NCI-H2196 (cell line): Measurements from ENCODE around the gene EVI5L.
"Not testable (repeated sequence)": the region's sequence is repeated elsewhere in the genome, so short reads cannot be mapped to it uniquely, and the experiment has no call there.

ENCODE experiments used
- DNase-seq: peaks from one replicate; lab custom pipeline; 2025; ENCODE audit not compliant: unreplicated experiment; lab: John Stamatoyannopoulos, UW

EVI5L gene

GRCh38 chr19:7816040-7816439 lies 14.0 kb upstream of the EVI5L start:
- DNase-seq = not testable (repeated sequence)

GRCh38 chr19:7817801-7818200 lies 12.2 kb upstream of the EVI5L start:
- no peak for DNase-seq

GRCh38 chr19:7818806-7819205 lies 11.2 kb upstream of the EVI5L start:
- DNase-seq = no peak

GRCh38 chr19:7819337-7819736 lies 10.7 kb upstream of the EVI5L start:
- no peak for DNase-seq

- DNase-seq = no peak
Observed at GRCh38 chr19:7820588-7820987, 9.4 kb upstream of the EVI5L start.

GRCh38 chr19:7822910-7823515 lies 7.0 kb upstream of the EVI5L start:
- no peak for DNase-seq

- no peak for DNase-seq
Observed at GRCh38 chr19:7823686-7824301, 6.2 kb upstream of the EVI5L start.

GRCh38 chr19:7829166-7829520 lies 875 bp upstream of the EVI5L start:
- DNase-seq = no peak

- DNase-seq = no peak
Observed at GRCh38 chr19:7830272-7830771, 304 bp downstream of the EVI5L start.

GRCh38 chr19:7830823-7831222 lies 805 bp downstream of the EVI5L start:
- DNase-seq = no peak

GRCh38 chr19:7831452-7831851 lies 1.4 kb downstream of the EVI5L start:
- DNase-seq = no peak

- DNase-seq = no peak
Observed at GRCh38 chr19:7832009-7832408, 2.0 kb downstream of the EVI5L start.

GRCh38 chr19:7832781-7833180 lies 2.8 kb downstream of the EVI5L start:
- DNase-seq = no peak

GRCh38 chr19:7833225-7834099 lies 3.4 kb downstream of the EVI5L start:
- DNase-seq = peak; percentile 69

- no peak for DNase-seq
Observed at GRCh38 chr19:7839476-7839875, 9.5 kb downstream of the EVI5L start.

GRCh38 chr19:7840629-7841028 lies 10.6 kb downstream of the EVI5L start:
- no peak for DNase-seq

GRCh38 chr19:7841751-7842660 lies 12.0 kb downstream of the EVI5L start:
- no peak for DNase-seq

GRCh38 chr19:7842661-7843294 lies 12.8 kb downstream of the EVI5L start:
- no peak for DNase-seq

GRCh38 chr19:7843521-7843920 lies 13.5 kb downstream of the EVI5L start:
- no peak for DNase-seq

GRCh38 chr19:7844405-7844804 lies 14.4 kb downstream of the EVI5L start:
- no peak for DNase-seq

GRCh38 chr19:7844951-7845350 lies 14.9 kb downstream of the EVI5L start:
- DNase-seq = no peak
